Measurements from ENCODE around the gene CCDC28A.

Gene CCDC28A

DNA sequence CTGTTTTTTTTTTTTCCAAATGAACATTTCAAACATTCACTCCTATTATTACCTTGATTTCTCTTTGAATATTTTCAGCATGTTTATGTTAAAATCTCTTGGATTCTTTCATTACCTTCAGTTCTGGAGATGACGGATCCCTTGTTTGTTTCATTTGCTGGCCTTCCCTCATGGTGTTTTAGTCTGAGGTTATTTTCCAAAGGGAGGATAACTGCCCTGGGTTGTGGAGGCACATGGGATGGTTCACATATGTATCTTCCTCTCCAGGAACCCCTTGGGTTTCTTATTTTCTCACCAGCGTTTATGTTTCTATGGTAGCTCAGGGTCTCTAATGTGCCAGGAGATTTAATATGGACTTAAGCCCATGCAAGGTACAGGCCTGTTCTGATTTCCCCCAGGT is 58.6 kb downstream of the CCDC28A start:
- no peak for DNase-seq (ENCODE audit: insufficient read length, low spot score)
- no peak for FAIRE-seq

- DNase-seq (ENCODE audit: insufficient read length, low spot score) = no peak
- FAIRE-seq = no peak
Observed at GRCh38 chr6:138833816-138834539, 60.4 kb downstream of the CCDC28A start.

DNA sequence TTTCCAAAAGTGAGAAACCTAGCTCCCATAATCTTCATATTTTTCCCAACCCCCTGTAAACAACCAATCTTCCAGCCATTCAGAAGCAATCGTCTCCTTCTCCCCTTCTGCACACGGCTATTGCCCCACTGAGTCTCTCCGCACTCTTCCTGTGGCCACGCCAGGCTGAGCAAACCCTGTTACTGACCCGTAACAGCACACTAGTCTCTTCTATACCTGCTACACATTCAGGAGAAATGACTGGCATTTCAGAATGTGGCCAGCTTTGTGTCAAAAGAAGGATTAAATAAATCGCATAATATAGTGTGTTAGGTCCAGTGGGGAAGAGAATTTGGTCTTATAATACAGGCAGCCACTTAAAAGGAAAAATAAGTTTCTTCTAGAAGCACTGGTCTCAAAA is 63.7 kb downstream of the CCDC28A start:
- DNase-seq (ENCODE audit: insufficient read length, low spot score) (no peak), FAIRE-seq (no peak)

All from GM19239 (cell line).